BLaER1 (cell line): Measurements from ENCODE around the gene PRM3.

ENCODE experiments used
- H3K27ac ChIP-seq: shearing (Covaris generic); formaldehyde crosslinking; 2 replicates; pipeline ENCODE4 v1.8.1; 2022
- H3K27me3 ChIP-seq: shearing (Covaris generic); formaldehyde crosslinking; 2 replicates; pipeline ENCODE4 v1.8.1; 2022
- H3K36me3 ChIP-seq: shearing (Covaris generic); formaldehyde crosslinking; 2 replicates; pipeline ENCODE4 v1.8.1; 2022
- H3K4me1 ChIP-seq: shearing (Covaris generic); formaldehyde crosslinking; 2 replicates; pipeline ENCODE4 v1.8.1; 2022
- H3K4me2 ChIP-seq: shearing (Covaris generic); formaldehyde crosslinking; 2 replicates; pipeline ENCODE4 v1.8.1; 2022
- H3K4me3 ChIP-seq: shearing (Covaris generic); formaldehyde crosslinking; 2 replicates; pipeline ENCODE4 v1.8.1; 2022
- H3K9ac ChIP-seq: shearing (Covaris generic); formaldehyde crosslinking; 2 replicates; pipeline ENCODE4 v1.8.1; 2022
- H3K9me3 ChIP-seq: shearing (Covaris generic); formaldehyde crosslinking; 2 replicates; pipeline ENCODE4 v1.8.1; 2022
- H4K20me1 ChIP-seq: shearing (Covaris generic); formaldehyde crosslinking; 2 replicates; pipeline ENCODE4 v1.8.1; 2022
- Cebpa-rat ChIP-seq: shearing (Covaris generic); IDR thresholded peaks from 2 replicates; pipeline ENCODE4 v1.8.1; 2022

The PRM3 gene

GRCh38 chr16:11274964-11275363, 1.5 kb upstream of the PRM3 start:
- Histone ChIP-seq H3K4me3 (no peak overlapping the region), H3K27ac (no peak overlapping the region), H3K4me2 (no peak overlapping the region), H3K36me3 (no peaks in the 10 kb centered on the region), H3K27me3 (no peaks in the 10 kb centered on the region), H3K9ac (no peak overlapping the region), H4K20me1 (no peaks in the 10 kb centered on the region), H3K9me3 (no peaks in the 10 kb centered on the region), H3K4me1 (peaks cover 8% of the 10 kb centered on the region; the same call in 1 of the 2 replicates)
- no peak for TF ChIP-seq Cebpa-rat

- Histone ChIP-seq H3K4me2 (no peak overlapping the region), H3K36me3 (no peaks in the 10 kb centered on the region), H3K4me3 (no peak overlapping the region), H3K4me1 (peaks cover under 1% of the 10 kb centered on the region; the same call in 1 of the 2 replicates), H3K9me3 (no peaks in the 10 kb centered on the region), H3K27me3 (no peaks in the 10 kb centered on the region), H3K9ac (no peak overlapping the region), H3K27ac (no peak overlapping the region), H4K20me1 (no peaks in the 10 kb centered on the region)
- TF ChIP-seq Cebpa-rat: no peak
These were observed 394 bp upstream of the PRM3 start for GRCh38 chr16:11273721-11274324.

- H3K9ac ChIP-seq: no peak overlapping the region
- no peak overlapping the region for H3K4me2 ChIP-seq
- no peak for TF ChIP-seq Cebpa-rat
- no peak overlapping the region for H3K4me3 ChIP-seq
- no peak overlapping the region for H3K27ac ChIP-seq
- no peaks in the 10 kb centered on the region for H3K9me3 ChIP-seq
- H3K4me1 ChIP-seq: no peaks in the 10 kb centered on the region
- H3K36me3 ChIP-seq: no peaks in the 10 kb centered on the region
- H3K27me3 ChIP-seq: no peaks in the 10 kb centered on the region
- no peaks in the 10 kb centered on the region for H4K20me1 ChIP-seq
These were observed 945 bp downstream of the PRM3 start for GRCh38 chr16:11272484-11272883.

- Histone ChIP-seq H3K4me1 (peaks cover 6% of the 10 kb centered on the region), H3K36me3 (no peaks in the 10 kb centered on the region), H3K9me3 (no peaks in the 10 kb centered on the region), H4K20me1 (no peaks in the 10 kb centered on the region), H3K4me2 (no peak overlapping the region), H3K27ac (no peak overlapping the region), H3K9ac (no peak overlapping the region), H3K27me3 (no peaks in the 10 kb centered on the region), H3K4me3 (no peak overlapping the region)
- no peak for TF ChIP-seq Cebpa-rat
These were observed 1.8 kb downstream of the PRM3 start for GRCh38 chr16:11271610-11272009.

GRCh38 chr16:11270602-11271162, 2.7 kb downstream of the PRM3 start:
- H3K27ac ChIP-seq: no peak overlapping the region
- H3K27me3 ChIP-seq: no peaks in the 10 kb centered on the region
- no peak overlapping the region for H3K4me3 ChIP-seq
- no peak overlapping the region for H3K4me2 ChIP-seq
- H3K36me3 ChIP-seq: no peaks in the 10 kb centered on the region
- H3K9ac ChIP-seq: no peak overlapping the region
- no peaks in the 10 kb centered on the region for H4K20me1 ChIP-seq
- H3K4me1 ChIP-seq: peaks cover 7% of the 10 kb centered on the region
- TF ChIP-seq Cebpa-rat: no peak
- H3K9me3 ChIP-seq: no peaks in the 10 kb centered on the region

- no peaks in the 10 kb centered on the region for H4K20me1 ChIP-seq
- no peak within 1 kb of the TSS for H3K27ac ChIP-seq
- H3K27me3 ChIP-seq: no peaks in the 10 kb centered on the region
- H3K36me3 ChIP-seq: no peaks in the 10 kb centered on the region
- H3K4me1 ChIP-seq: peaks cover 15% of the 10 kb centered on the region
- H3K4me3 ChIP-seq: no peak within 1 kb of the TSS
- TF ChIP-seq Cebpa-rat: no peak
- H3K9me3 ChIP-seq: no peaks in the 10 kb centered on the region
- no peak within 1 kb of the TSS for H3K9ac ChIP-seq
- no peak within 1 kb of the TSS for H3K4me2 ChIP-seq
These were observed 4.5 kb downstream of the PRM3 start, which contains the start of gene TNP2 for GRCh38 chr16:11268921-11269375. Gene TNP2, minus strand, starts transcription at chr16:11269325. Its CDS starts 63 bp downstream, at chr16:11269262.

- no peaks in the 10 kb centered on the region for H3K9me3 ChIP-seq
- H4K20me1 ChIP-seq: no peaks in the 10 kb centered on the region
- peaks cover 29% of the 10 kb centered on the region for H3K4me1 ChIP-seq
- no peak for TF ChIP-seq Cebpa-rat
- H3K9ac ChIP-seq: no peak overlapping the region
- no peak overlapping the region for H3K4me2 ChIP-seq
- H3K36me3 ChIP-seq: no peaks in the 10 kb centered on the region
- H3K27me3 ChIP-seq: no peaks in the 10 kb centered on the region
- H3K27ac ChIP-seq: no peak overlapping the region
- H3K4me3 ChIP-seq: no peak overlapping the region
These were observed 8.3 kb downstream of the PRM3 start for GRCh38 chr16:11265124-11265523.

- peaks cover 34% of the 10 kb centered on the region for H3K4me1 ChIP-seq
- no peaks in the 10 kb centered on the region for H3K27me3 ChIP-seq
- TF ChIP-seq Cebpa-rat: no peak
- no peak overlapping the region for H3K4me3 ChIP-seq
- H3K9me3 ChIP-seq: no peaks in the 10 kb centered on the region
- H3K36me3 ChIP-seq: no peaks in the 10 kb centered on the region
- peak overlapping the region; percentile 51 for H3K27ac ChIP-seq
- H3K4me2 ChIP-seq: peak overlapping the region; percentile 59
- H3K9ac ChIP-seq: no peak overlapping the region; the same call in 1 of the 2 replicates
- H4K20me1 ChIP-seq: no peaks in the 10 kb centered on the region
These were observed 9.1 kb downstream of the PRM3 start for GRCh38 chr16:11264155-11264832.

- peak overlapping the region; percentile 59 for H3K4me2 ChIP-seq
- no peaks in the 10 kb centered on the region for H3K9me3 ChIP-seq
- no peak for TF ChIP-seq Cebpa-rat
- H3K4me1 ChIP-seq: peaks cover 40% of the 10 kb centered on the region
- no peak overlapping the region for H3K4me3 ChIP-seq
- H3K9ac ChIP-seq: peak overlapping the region; percentile 23; the same call in 1 of the 2 replicates
- H3K27ac ChIP-seq: peak overlapping the region; percentile 51
- H3K27me3 ChIP-seq: no peaks in the 10 kb centered on the region
- no peaks in the 10 kb centered on the region for H4K20me1 ChIP-seq
- no peaks in the 10 kb centered on the region for H3K36me3 ChIP-seq
These were observed 9.7 kb downstream of the PRM3 start for GRCh38 chr16:11263737-11264136.

- no peaks in the 10 kb centered on the region for H4K20me1 ChIP-seq
- H3K27me3 ChIP-seq: no peaks in the 10 kb centered on the region
- peaks cover 48% of the 10 kb centered on the region for H3K4me1 ChIP-seq
- H3K4me3 ChIP-seq: no peak overlapping the region
- H3K27ac ChIP-seq: no peak overlapping the region
- H3K9me3 ChIP-seq: no peaks in the 10 kb centered on the region
- TF ChIP-seq Cebpa-rat: no peak
- peak overlapping the region; percentile 59; the same call in 1 of the 2 replicates for H3K4me2 ChIP-seq
- H3K36me3 ChIP-seq: no peaks in the 10 kb centered on the region
- H3K9ac ChIP-seq: no peak overlapping the region
These were observed 10.5 kb downstream of the PRM3 start for GRCh38 chr16:11262915-11263314.
